Measurements from ENCODE around the gene WDR86.

WDR86 gene

GRCh38 chr7:151437866-151438516 lies 28.2 kb upstream of the WDR86 start:
- Histone ChIP-seq H4K20me1 (ENCODE audit: insufficient read depth, low read length) (no peaks in the 10 kb centered on the region), H3K4me3 (ENCODE audit: low read length) (no peak overlapping the region), H3K9me2 (replicated peaks; ENCODE audit: insufficient read depth, low read length) (no peaks in the 10 kb centered on the region), H3K4me2 (ENCODE audit: low read depth, low read length) (no peak overlapping the region), H3K36me3 (replicated peaks; ENCODE audit: insufficient read depth, low read length) (no peaks in the 10 kb centered on the region), H3K9ac (ENCODE audit: low read length) (no peak overlapping the region), H3K27ac (ENCODE audit: low read length) (no peak overlapping the region), H3K27me3 (replicated peaks; ENCODE audit: insufficient read depth, low read length) (peaks cover 36% of the 10 kb centered on the region), H2AFZ (ENCODE audit: low read length) (no peak overlapping the region), H3F3A (ENCODE audit: insufficient read depth, low read length) (no peaks in the 10 kb centered on the region), H3K9me3 (replicated peaks; ENCODE audit: insufficient read depth, low read length) (no peaks in the 10 kb centered on the region), H3K4me1 (ENCODE audit: low read length) (no peaks in the 10 kb centered on the region), H3K79me2 (ENCODE audit: low read length) (no peaks in the 10 kb centered on the region)
- no peak for DNase-seq
- no peak for TF ChIP-seq EZH2 (optimal IDR thresholded peaks at IDR 0.05; ENCODE audit: low read depth, low read length)
- TF ChIP-seq, protein P1, sequence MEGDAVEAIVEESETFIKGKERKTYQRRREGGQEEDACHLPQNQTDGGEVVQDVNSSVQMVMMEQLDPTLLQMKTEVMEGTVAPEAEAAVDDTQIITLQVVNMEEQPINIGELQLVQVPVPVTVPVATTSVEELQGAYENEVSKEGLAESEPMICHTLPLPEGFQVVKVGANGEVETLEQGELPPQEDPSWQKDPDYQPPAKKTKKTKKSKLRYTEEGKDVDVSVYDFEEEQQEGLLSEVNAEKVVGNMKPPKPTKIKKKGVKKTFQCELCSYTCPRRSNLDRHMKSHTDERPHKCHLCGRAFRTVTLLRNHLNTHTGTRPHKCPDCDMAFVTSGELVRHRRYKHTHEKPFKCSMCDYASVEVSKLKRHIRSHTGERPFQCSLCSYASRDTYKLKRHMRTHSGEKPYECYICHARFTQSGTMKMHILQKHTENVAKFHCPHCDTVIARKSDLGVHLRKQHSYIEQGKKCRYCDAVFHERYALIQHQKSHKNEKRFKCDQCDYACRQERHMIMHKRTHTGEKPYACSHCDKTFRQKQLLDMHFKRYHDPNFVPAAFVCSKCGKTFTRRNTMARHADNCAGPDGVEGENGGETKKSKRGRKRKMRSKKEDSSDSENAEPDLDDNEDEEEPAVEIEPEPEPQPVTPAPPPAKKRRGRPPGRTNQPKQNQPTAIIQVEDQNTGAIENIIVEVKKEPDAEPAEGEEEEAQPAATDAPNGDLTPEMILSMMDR (IDR thresholded peaks at IDR 0.05; ENCODE audit: low read length) = no peak
- no peak for TF ChIP-seq EZH2phosphoT487 (IDR thresholded peaks at IDR 0.05; ENCODE audit: low read length)

GRCh38 chr7:151437159-151437553 lies 27.3 kb upstream of the WDR86 start:
- Histone ChIP-seq H4K20me1 (ENCODE audit: insufficient read depth, low read length) (no peaks in the 10 kb centered on the region), H3K4me3 (ENCODE audit: low read length) (no peak overlapping the region), H3K4me2 (ENCODE audit: low read depth, low read length) (no peak overlapping the region), H3K9me2 (replicated peaks; ENCODE audit: insufficient read depth, low read length) (no peaks in the 10 kb centered on the region), H3K4me1 (ENCODE audit: low read length) (no peaks in the 10 kb centered on the region), H3K27me3 (replicated peaks; ENCODE audit: insufficient read depth, low read length) (peaks cover 36% of the 10 kb centered on the region), H3K79me2 (ENCODE audit: low read length) (no peaks in the 10 kb centered on the region), H3F3A (ENCODE audit: insufficient read depth, low read length) (no peaks in the 10 kb centered on the region), H2AFZ (ENCODE audit: low read length) (no peak overlapping the region), H3K36me3 (replicated peaks; ENCODE audit: insufficient read depth, low read length) (no peaks in the 10 kb centered on the region), H3K9ac (ENCODE audit: low read length) (no peak overlapping the region), H3K27ac (ENCODE audit: low read length) (no peak overlapping the region), H3K9me3 (replicated peaks; ENCODE audit: insufficient read depth, low read length) (no peaks in the 10 kb centered on the region)
- no peak for TF ChIP-seq EZH2 (optimal IDR thresholded peaks at IDR 0.05; ENCODE audit: low read depth, low read length)
- TF ChIP-seq EZH2phosphoT487 (IDR thresholded peaks at IDR 0.05; ENCODE audit: low read length) = no peak
- TF ChIP-seq, protein P1 (IDR thresholded peaks at IDR 0.05; ENCODE audit: low read length) = no peak
- DNase-seq = no peak

DNA sequence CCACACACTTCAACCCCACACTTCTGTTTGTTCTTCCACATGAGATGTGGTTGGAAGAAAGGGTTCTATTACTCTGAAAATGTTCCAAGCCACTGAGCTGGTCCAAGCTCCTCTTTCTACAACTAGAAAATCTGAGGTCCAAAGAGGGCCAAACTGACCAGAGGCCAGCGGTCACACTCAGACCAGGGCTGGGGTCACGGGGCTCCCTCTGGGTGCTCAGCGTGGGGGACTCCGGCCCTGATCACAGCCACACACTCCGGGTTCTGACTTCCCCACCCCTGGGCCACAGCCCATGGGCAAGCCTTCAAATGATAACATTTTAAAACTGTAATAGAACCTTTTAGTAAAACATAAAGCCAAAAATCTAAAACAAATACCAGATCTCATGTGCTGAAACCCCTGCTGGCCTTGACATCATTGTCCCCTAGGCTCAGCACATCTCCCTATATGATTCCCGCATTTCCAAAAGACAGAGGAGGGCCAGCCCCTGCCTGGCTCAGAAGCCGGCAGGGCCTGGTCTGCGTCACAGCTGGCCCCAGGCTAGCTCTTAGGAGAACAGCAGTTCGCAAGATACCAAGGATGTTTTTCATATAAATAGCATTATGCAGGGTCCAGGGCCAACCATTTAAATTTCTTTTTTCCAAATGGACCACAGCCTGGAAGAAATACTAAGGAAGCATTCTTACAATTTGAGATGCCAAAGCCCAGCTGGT lies 26.8 kb upstream of the WDR86 start:
- H3K4me2 ChIP-seq (ENCODE audit: low read depth, low read length) = no peak overlapping the region
- no peaks in the 10 kb centered on the region for H3K4me1 ChIP-seq (ENCODE audit: low read length)
- TF ChIP-seq, protein P1 (IDR thresholded peaks at IDR 0.05; ENCODE audit: low read length) = no peak
- TF ChIP-seq EZH2phosphoT487 (IDR thresholded peaks at IDR 0.05; ENCODE audit: low read length) = no peak
- TF ChIP-seq EZH2 (optimal IDR thresholded peaks at IDR 0.05; ENCODE audit: low read depth, low read length) = no peak
- H2AFZ ChIP-seq (ENCODE audit: low read length) = no peak overlapping the region
- no peaks in the 10 kb centered on the region for H3K9me2 ChIP-seq (replicated peaks; ENCODE audit: insufficient read depth, low read length)
- H3K27me3 ChIP-seq (replicated peaks; ENCODE audit: insufficient read depth, low read length) = peaks cover 36% of the 10 kb centered on the region
- no peak overlapping the region for H3K4me3 ChIP-seq (ENCODE audit: low read length)
- no peak overlapping the region for H3K27ac ChIP-seq (ENCODE audit: low read length)
- H3K36me3 ChIP-seq (replicated peaks; ENCODE audit: insufficient read depth, low read length) = no peaks in the 10 kb centered on the region
- H3K79me2 ChIP-seq (ENCODE audit: low read length) = no peaks in the 10 kb centered on the region
- DNase-seq = no peak
- no peaks in the 10 kb centered on the region for H4K20me1 ChIP-seq (ENCODE audit: insufficient read depth, low read length)
- H3K9ac ChIP-seq (ENCODE audit: low read length) = no peak overlapping the region
- H3F3A ChIP-seq (ENCODE audit: insufficient read depth, low read length) = no peaks in the 10 kb centered on the region
- no peaks in the 10 kb centered on the region for H3K9me3 ChIP-seq (replicated peaks; ENCODE audit: insufficient read depth, low read length)

Measured in MM.1S (cell line).